SK-MEL-5 (cell line): ENCODE results near the gene FAM47A. TPM values are rescaled to one million over a fixed set of nuclear protein-coding genes. Genes with fewer than 3 reads are reported as not detected.

Experiments used
- DNase-seq: peaks from one replicate; pipeline ENCODE4 v3.0.0-alpha.2; 2016; ENCODE audit warnings: low read depth, low spot score
- in situ Hi-C: cut with HindIII; loops from 2 replicates; pipeline ENCODE4 v1.10.0; 2016; ENCODE audit warnings: low sequenced_read_pairs, high pct_unique_total_duplicates, low pct_unique_long_range_greater_than_20kb
- polyA plus RNA-seq, 2 experiments: library from polyadenylated mRNA; depleted of rRNA; stranded (reverse); fragments of >200 nt; gene quantifications; 2 replicates each; pipeline ENCODE4 v1.2.3, GENCODE V29; 2015
- total RNA-seq: library from RNA; depleted of rRNA; stranded (reverse); fragments of >200 nt; shearing (Covaris generic); gene quantifications from 2 replicates; pipeline ENCODE4 v1.2.3, GENCODE V29; 2014; rRNA removed

FAM47A gene
- total RNA-seq: not detected in 2 replicates
- polyA plus RNA-seq (2015; cell fraction: cytosol; rRNA removed): not detected in 2 replicates
- not detected in 2 replicates for polyA plus RNA-seq (2015; cell fraction: nucleus; rRNA removed)

- no peak for DNase-seq
- in situ Hi-C loops: no loop called here
Observed at GRCh38 chrX:34132028-34132427, at the start of gene FAM47A. TSS of gene FAM47A (minus strand) at chrX:34132314. CDS start at chrX:34132278, 36 bp downstream.

- no peak for DNase-seq
- in situ Hi-C loops: no loop called here
Observed at GRCh38 chrX:34147345-34147744, 15.2 kb upstream of the FAM47A start.

DNA sequence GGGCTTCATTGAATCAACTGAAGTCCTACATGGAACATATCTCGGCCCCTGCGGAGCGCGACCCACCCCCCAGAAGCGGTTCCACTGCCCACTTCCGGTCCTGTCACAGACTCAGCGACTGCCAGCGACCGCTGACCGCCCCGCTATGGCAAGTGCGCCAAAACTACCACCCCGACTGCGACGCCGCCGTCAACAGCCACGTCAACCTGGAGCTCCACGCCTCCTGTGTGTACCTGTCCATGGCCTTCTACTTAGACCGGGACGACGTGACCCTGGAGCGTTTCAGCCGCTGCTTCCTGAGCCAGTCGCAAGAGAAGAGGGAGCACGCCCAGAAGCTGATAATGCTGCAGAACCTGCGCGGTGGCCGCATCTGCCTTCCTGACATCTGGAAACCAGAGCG lies 14.8 kb upstream of the FAM47A start:
- in situ Hi-C loops: no loop called here
- no peak for DNase-seq

DNA sequence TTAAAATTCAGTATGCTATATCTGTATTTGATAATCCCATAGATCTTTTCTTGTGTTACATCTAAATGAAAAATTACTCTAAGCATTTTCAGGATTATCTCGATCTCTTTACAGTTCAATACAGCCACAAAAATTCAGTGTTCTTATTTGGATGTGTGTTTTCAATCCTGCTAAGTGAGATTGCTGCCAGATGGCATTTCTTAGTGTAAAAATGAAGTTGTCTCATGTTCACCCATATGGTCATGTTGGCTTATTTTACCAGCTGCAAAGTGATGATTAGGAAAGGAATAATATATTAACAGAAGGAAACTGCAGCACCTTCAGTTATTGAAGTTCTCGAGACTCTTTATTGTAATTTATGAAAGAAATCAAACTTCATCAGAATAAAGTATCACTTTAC lies 12.1 kb upstream of the FAM47A start:
- in situ Hi-C loops: no loop called here
- DNase-seq: no peak

DNA sequence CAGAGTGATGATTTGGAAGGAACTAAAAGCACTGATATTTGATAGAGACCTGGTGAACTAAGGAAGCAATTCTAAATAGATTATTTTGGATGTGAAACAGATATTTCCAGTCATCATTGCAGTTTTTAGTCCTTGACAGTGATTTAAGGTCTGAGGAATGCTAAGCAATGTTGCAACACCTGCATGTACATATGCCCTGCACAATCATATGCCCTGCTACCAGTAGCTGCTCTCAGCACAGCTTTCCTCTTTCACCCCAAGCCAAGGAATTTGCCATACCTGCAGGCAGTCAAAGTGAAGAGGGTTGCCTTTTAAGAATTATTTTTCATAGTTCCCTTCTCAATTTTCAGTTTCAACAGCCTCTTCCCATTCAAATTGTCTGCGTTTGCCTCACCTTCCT lies 8.7 kb upstream of the FAM47A start:
- in situ Hi-C loops: no loop called here
- DNase-seq: no peak

GRCh38 chrX:34130980-34131744 lies 952 bp downstream of the FAM47A start:
- DNase-seq: no peak
- in situ Hi-C loops: no loop called here

- in situ Hi-C loops: no loop called here
- no peak for DNase-seq
Observed at GRCh38 chrX:34130501-34130900, 1.6 kb downstream of the FAM47A start.

- in situ Hi-C loops: no loop called here
Observed at GRCh38 chrX:34126011-34126410, 6.1 kb downstream of the FAM47A start.

DNA sequence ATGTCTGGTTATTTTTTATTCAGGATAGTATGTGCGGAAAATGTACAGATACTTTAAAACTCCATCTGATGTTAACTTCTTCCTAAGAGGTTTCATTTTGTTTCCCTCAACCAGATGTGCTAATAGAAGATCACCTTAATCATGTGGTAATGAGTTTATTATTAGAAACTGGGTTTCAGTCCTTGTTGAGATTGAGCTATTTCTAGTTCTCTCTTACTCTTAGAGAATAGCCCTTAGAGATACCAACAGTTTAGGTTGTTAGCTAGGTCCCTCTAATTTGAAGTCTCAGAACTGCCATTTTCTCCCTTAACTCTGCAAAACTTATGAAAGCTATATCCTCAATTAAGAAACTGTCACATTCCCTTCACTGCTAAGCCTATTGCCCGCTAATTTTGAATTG lies 13.0 kb downstream of the FAM47A start:
- DNase-seq: no peak
- in situ Hi-C loops: no loop called here

More at GRCh38 chrX:34126011-34126410, 6.1 kb downstream of the FAM47A start:
- DNase-seq: no peak

GRCh38 chrX:34112459-34112858 lies 19.7 kb downstream of the FAM47A start:
- no peak for DNase-seq
- in situ Hi-C loops: no loop called here
